GM12865 (cell line): Measurements from ENCODE around the gene CTU2.

Experiments used
- DNase-seq: peaks from one replicate; pipeline ENCODE4 v3.0.0; 2010; ENCODE audit warnings: low read depth
- H3K4me3 ChIP-seq: 2 replicates; pipeline ENCODE4 v1.5.1; 2011; ENCODE audit warnings: mild to moderate bottlenecking, low read depth, low read length, control low read depth
- CTCF ChIP-seq: IDR thresholded peaks from 2 replicates; pipeline ENCODE4 v1.5.1; 2011; ENCODE audit warnings: low read length, control low read depth, low read depth, inconsistent platforms; ENCODE audit not compliant: insufficient read depth; ENCODE audit errors: missing control alignments

The CTU2 gene

DNA sequence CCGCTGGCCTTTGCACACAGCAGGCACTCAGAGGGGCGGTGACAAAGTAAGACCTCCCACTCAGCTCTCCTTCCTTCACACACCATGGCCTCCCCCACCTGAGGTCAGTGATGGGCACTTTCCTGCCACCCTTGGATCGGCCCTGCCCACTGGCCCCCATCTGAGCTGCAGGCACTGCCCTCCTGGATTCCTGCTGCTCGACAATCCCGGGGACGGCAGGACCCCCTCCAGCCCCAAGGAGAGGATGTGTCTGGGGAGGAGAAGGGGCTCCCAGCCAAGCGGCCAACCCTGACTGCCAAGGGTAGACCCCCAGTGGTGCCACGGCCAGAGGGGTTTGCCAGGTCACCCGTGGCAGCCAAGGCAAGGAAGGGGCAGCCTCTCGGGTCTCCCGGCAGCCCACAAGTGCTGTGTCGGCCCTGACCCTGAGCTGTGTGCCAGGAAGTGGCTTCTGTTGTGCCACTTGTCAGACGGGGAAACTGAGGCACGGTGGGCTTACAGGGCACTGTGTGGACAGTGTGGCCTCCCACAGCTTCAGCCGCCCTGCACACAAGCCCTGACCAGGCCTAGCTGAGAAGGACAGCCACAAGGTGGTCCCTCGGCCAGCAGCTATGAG lies 56.1 kb downstream of the CTU2 start:
- no peak for TF ChIP-seq CTCF
- H3K4me3 ChIP-seq, result no peak overlapping the region
- DNase-seq, result no peak

DNA sequence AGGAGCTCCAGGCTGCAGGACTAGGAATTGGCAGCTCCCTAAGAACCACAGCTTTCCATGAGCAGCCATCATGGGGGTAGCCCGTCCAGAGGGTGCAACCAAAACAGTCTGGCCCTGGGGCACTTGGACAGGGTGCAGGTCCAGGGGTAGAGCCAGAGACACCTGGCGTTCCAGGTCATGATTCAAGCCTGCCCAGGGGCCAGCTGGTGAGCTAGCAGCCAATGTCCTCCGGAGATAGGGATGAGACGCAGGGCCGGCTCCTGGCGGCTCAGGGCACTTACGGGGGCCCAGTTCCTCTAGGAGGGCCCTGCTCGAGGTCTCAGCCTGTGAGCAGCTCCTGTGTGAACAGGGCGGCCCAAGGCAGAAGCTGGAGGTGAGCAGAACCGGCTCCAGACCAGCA lies 56.6 kb downstream of the CTU2 start:
- DNase-seq, result no peak
- no peak for TF ChIP-seq CTCF
- H3K4me3 ChIP-seq, result no peak overlapping the region

DNA sequence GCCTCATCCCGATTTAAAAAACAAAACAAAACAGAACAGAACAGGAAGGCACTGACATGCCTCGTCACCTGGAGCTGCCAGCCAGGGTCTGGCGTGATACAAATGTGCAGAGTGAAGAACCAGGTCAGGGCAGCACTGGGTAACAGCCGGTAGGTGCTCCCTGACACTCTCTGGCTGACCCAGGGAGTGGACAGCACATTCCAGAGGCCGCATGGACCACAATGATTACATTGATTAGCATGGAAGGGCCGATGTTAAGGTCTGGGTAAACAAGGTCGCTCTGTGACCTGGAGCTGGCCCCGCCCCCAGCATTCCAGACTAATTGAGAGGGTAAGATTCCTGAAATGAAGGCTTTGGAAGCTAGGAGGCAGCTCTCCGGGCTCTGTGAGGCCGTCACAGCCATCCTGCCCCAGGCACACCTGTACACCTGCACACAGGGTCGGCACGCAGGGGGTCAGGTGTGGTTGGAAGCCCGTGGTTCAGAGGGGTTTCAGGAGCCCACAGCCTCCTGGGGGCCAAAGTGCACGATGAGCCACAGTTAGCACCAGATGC lies 57.3 kb downstream of the CTU2 start:
- no peak for DNase-seq
- H3K4me3 ChIP-seq, result no peak overlapping the region
- TF ChIP-seq CTCF, result no peak

GRCh38 chr16:88764080-88764479 lies 57.8 kb downstream of the CTU2 start:
- no peak overlapping the region for H3K4me3 ChIP-seq
- no peak for TF ChIP-seq CTCF

DNA sequence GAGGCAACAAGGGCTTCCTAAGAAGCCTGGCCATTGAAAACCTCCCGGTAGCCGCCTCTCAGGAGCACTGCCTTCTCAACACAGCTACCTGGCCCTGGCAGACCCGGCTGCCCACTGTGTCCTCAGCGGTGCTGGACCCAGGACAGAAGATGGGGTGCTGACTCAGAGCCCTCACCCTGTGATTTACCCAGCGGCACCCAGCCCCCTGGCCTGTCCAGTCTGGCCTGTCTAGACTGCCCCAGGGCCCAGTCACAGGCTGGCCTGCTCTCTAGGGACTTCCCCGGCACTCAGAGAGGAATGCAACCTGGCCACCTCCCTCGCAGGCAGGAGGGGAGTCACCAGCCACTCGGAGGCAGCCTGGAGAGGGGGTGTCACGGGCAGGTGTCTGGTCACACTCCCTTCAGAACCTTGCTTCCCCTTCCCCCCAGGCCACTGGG lies 58.6 kb downstream of the CTU2 start:
- no peak for DNase-seq
- H3K4me3 ChIP-seq, result no peak overlapping the region
- no peak for TF ChIP-seq CTCF

More at GRCh38 chr16:88764080-88764479, 57.8 kb downstream of the CTU2 start:
- no peak for DNase-seq
